NCI-H774 (cell line): Measurements from ENCODE around the gene FMOD.

Source experiments
- DNase-seq: peaks from one replicate; lab custom pipeline; 2025; lab: John Stamatoyannopoulos, UW

FMOD gene

GRCh38 chr1:203360547-203361185 is 9.7 kb upstream of the FMOD start:
- DNase-seq, result no peak

GRCh38 chr1:203359010-203359571 is 8.2 kb upstream of the FMOD start:
- no peak for DNase-seq

- DNase-seq, result no peak
Observed at GRCh38 chr1:203354246-203354645, 3.3 kb upstream of the FMOD start.

- DNase-seq, result no peak
Observed at GRCh38 chr1:203353486-203353885, 2.6 kb upstream of the FMOD start.

GRCh38 chr1:203349773-203350524 is 973 bp downstream of the FMOD start:
- no peak for DNase-seq

GRCh38 chr1:203349166-203349565 is 1.8 kb downstream of the FMOD start:
- DNase-seq, result no peak

- no peak for DNase-seq
Observed at GRCh38 chr1:203346769-203347102, 4.2 kb downstream of the FMOD start.

GRCh38 chr1:203346060-203346768 is 4.7 kb downstream of the FMOD start:
- DNase-seq, result no peak

- DNase-seq, result no peak
Observed at GRCh38 chr1:203343956-203344754, 6.8 kb downstream of the FMOD start.

- peak; percentile 49 for DNase-seq
Observed at GRCh38 chr1:203342192-203342940, 8.6 kb downstream of the FMOD start.

GRCh38 chr1:203340112-203340790 is 10.7 kb downstream of the FMOD start:
- DNase-seq, result peak; percentile 84

- DNase-seq, result peak; percentile 61
Observed at GRCh38 chr1:203338335-203339036, 12.4 kb downstream of the FMOD start.

GRCh38 chr1:203336097-203336496 is 14.8 kb downstream of the FMOD start:
- no peak for DNase-seq

GRCh38 chr1:203335503-203335902 is 15.4 kb downstream of the FMOD start:
- DNase-seq, result no peak

GRCh38 chr1:203331224-203331623 is 19.7 kb downstream of the FMOD start:
- no peak for DNase-seq

- DNase-seq, result peak; percentile 78
Observed at GRCh38 chr1:203328714-203329122, 22.2 kb downstream of the FMOD start.

GRCh38 chr1:203327684-203328457 is 23.1 kb downstream of the FMOD start:
- peak; percentile 69 for DNase-seq

- peak; percentile 94 for DNase-seq
Observed at GRCh38 chr1:203326830-203327683, 23.9 kb downstream of the FMOD start.
